Heart right ventricle (tissue), 16 donors: ENCODE measurements around the gene HCK. TPM values are rescaled to one million over a fixed set of nuclear protein-coding genes. Genes with fewer than 3 reads are reported as not detected.

Source experiments
- ATAC-seq, 8 donors: fragments of 200-7000 bp; cut with Tn5 transposase; one replicate each; pipeline ENCODE4 v1.9.1; 2020; ENCODE audit warnings: mild to moderate bottlenecking in 8 of 8, moderate library complexity in 8 of 8, moderate number of reproducible peaks in 1 of 8
- DNase-seq, 2 donors: peaks; one replicate each; pipeline ENCODE4 v3.0.0-alpha.2; 2020
- H3K27ac ChIP-seq, 10 donors: fragments of 200-600 bp; sonication (generic) in 2 of 10; one replicate each; pipeline versions ENCODE4 v1.5.0 to v1.8.0; 2020 to 2022; ENCODE audit warnings: mild to moderate bottlenecking in 3 of 10
- H3K27me3 ChIP-seq, 7 donors: fragments of 200-600 bp; one replicate each; pipeline ENCODE4 v1.8.0; 2021 to 2022; ENCODE audit warnings: mild to moderate bottlenecking in 2 of 7
- H3K36me3 ChIP-seq, 9 donors: fragments of 200-600 bp; sonication (generic) in 1 of 9; one replicate each; pipeline versions ENCODE4 v1.5.0 to v1.8.0; 2020 to 2022; ENCODE audit warnings: mild to moderate bottlenecking in 2 of 9
- H3K4me1 ChIP-seq, 9 donors: fragments of 200-600 bp; sonication (generic) in 1 of 9; one replicate each; pipeline versions ENCODE4 v1.5.0 to v1.8.0; 2020 to 2022; ENCODE audit warnings: mild to moderate bottlenecking in 4 of 9
- H3K4me3 ChIP-seq, 10 donors: fragments of 200-600 bp; sonication (generic) in 2 of 10; one replicate each; pipeline versions ENCODE4 v1.5.0 to v1.8.0; 2020 to 2022; ENCODE audit warnings: mild to moderate bottlenecking in 7 of 10, moderate library complexity in 2 of 10
- H3K9me3 ChIP-seq, 11 donors: fragments of 200-600 bp in 10 of 11; sonication (generic) in 2 of 11; one replicate each; pipeline versions ENCODE4 v1.5.0 to v1.8.0; 2013 to 2022; ENCODE audit warnings: mild to moderate bottlenecking in 2 of 11, control low read depth in 1 of 11, moderate library complexity in 1 of 11
- CTCF ChIP-seq, 9 donors: fragments of 200-600 bp; sonication (generic) in 2 of 9; IDR thresholded peaks; one replicate each; pipeline versions ENCODE4 v1.5.0 to v1.8.0; 2021 to 2022; ENCODE audit warnings: antibody characterized with exemption in 9 of 9, mild to moderate bottlenecking in 5 of 9, moderate library complexity in 1 of 9
- WGBS, 2 donors: extraction: QIAGEN DNeasy Blood & Tissue Kit; methylation state at CpG; one replicate each; pipeline ENCODE4 v1.1.7; 2013; ENCODE audit warnings: inconsistent platforms in 1 of 2; 5-methylcytosine and 5-hydroxymethylcytosine counted together
- intact Hi-C, 10 donors: fragments of 100-400 bp; cut with DNase I; formaldehyde crosslinking; loops; one replicate each; pipeline versions ENCODE4 v1.11.1 to v1.14.2; 2022
- polyA plus RNA-seq, 2 donors: library from polyadenylated mRNA; stranded (reverse); fragments of 200-250 nt; gene quantifications; one replicate each; pipeline ENCODE4 v1.2.3, GENCODE V29; 2013
- total RNA-seq, 10 donors: library from RNA; stranded (reverse); fragmentation: NEBNext Ultra II Directional in 3 of 10; extraction: Animal tissue kit (Norgen Biotek cat#: 25700) in 3 of 10; gene quantifications; one replicate each; pipeline versions ENCODE4 v1.2.1 to v1.2.4, GENCODE V29; 2021 to 2023
- donor health status: Arrhythmogenic right ventricular cardiomyopathy.
- donor health status: ischemic (EF 13 %, LVEDD 7.1; RV severe dilation, severe dysfunction).
- donor health status: healthy with polysubstance abuse.
- donor health status: DM: no; HTN: yes; CAD: no.
- donor health status: DM: no; HTN: no; CAD: no.
- donor health status: ischemic (EF 25% LVEDD 6.9; RV normal size, moderate dysfunction).
- donor health status: ischemic (EF 25% LVEDD 5.7; RV mildly dilated, moderate dysfunction).
- donor health status: healthy.
- donor health status: DM: yes; HTN: yes; CAD: no.
- donor health status: Ischemic cardiomyopathy.
- donor health status: ischemic (EF 35%, LVEDD 5.7; RV mildly dilated, moderate dysfunction).
- donor health status: nonischemic (EF 11% LVEDD 7.7; RV severe dilation, severe dysfunction).
- donor health status: DM: yes; HTN: yes; CAD: no.
- donor health status: PGD.
- donor health status: ischemic (EF 29% LVEDD 5.4; RV normal size, mild dysfunction).
- donor health status: nonischemic (EF 23%, LVEDD 6.1; RV moderate dilation, normal function).

Gene HCK
- total and polyA plus RNA-seq, 12 donors: 1.6 to 22.9 (median 3.0) TPM

- WGBS, 2 donors: 82 to 86% methylated on average over 17 of the region's 17 CpGs
- Histone ChIP-seq H3K9me3 (no peaks in the 10 kb centered on the region), H3K36me3 (peaks cover 0 to 50% (median 0%) of the 10 kb centered on the region in 9 donors), H3K27me3 (peaks cover 0 to 39% (median 0%) of the 10 kb centered on the region in 7 donors), H3K27ac (peak overlapping the region in 1 of 10 donors; percentile 65), H3K4me3 (no peak overlapping the region), H3K4me1 (peaks cover 0 to 44% (median 0%) of the 10 kb centered on the region in 9 donors)
- ATAC-seq (no peak), DNase-seq (no peak)
- no peak for TF ChIP-seq CTCF (IDR thresholded peaks at IDR 0.05)
- intact Hi-C loops: no loop called here
Measured at GRCh38 chr20:32071395-32072167, 19.5 kb downstream of the HCK start.

GRCh38 chr20:32072168-32072750 is 20.2 kb downstream of the HCK start:
- H3K4me1 ChIP-seq: peaks cover 0 to 44% (median 0%) of the 10 kb centered on the region in 9 donors
- peaks cover 0 to 53% (median 0%) of the 10 kb centered on the region in 9 donors for H3K36me3 ChIP-seq
- 82 to 86% methylated on average over 6 of the region's 6 CpGs for WGBS, 2 donors
- TF ChIP-seq CTCF (IDR thresholded peaks at IDR 0.05): no peak
- no peaks in the 10 kb centered on the region for H3K9me3 ChIP-seq
- no peak overlapping the region for H3K27ac ChIP-seq
- intact Hi-C loops: no loop called here
- H3K27me3 ChIP-seq: peaks cover 0 to 45% (median 0%) of the 10 kb centered on the region in 7 donors
- ATAC-seq (no peak), DNase-seq (no peak)
- H3K4me3 ChIP-seq: no peak overlapping the region

GRCh38 chr20:32075534-32075933 is 23.5 kb downstream of the HCK start:
- no peak for ATAC-seq

More at GRCh38 chr20:32075534-32075933, 23.5 kb downstream of the HCK start:
- Histone ChIP-seq H3K4me3 (no peak overlapping the region), H3K9me3 (no peaks in the 10 kb centered on the region), H3K4me1 (peaks cover 0 to 19% (median 0%) of the 10 kb centered on the region in 9 donors), H3K27me3 (peaks cover 0 to 36% (median 0%) of the 10 kb centered on the region in 7 donors), H3K36me3 (peaks cover 0 to 67% (median 0%) of the 10 kb centered on the region in 9 donors), H3K27ac (no peak overlapping the region)
- no peak for TF ChIP-seq CTCF (IDR thresholded peaks at IDR 0.05)
- 91 to 95% methylated on average over 1 of the region's 1 CpG for WGBS, 2 donors
- intact Hi-C loops: no loop called here
- DNase-seq: no peak
